OCI-LY3 (cell line): Measurements from ENCODE around the gene SNCB.

ENCODE experiments used
- EZH2phosphoT487 ChIP-seq: fragments of 200-600 bp; shearing (Covaris generic); IDR thresholded peaks from 2 replicates; pipeline ENCODE4 v1.6.1; 2018; ENCODE audit warnings: antibody characterized with exemption, mixed run types, low read depth
- TF ChIP-seq, protein P1 (sequence below): fragments of 200-600, 300-600 bp; sonication (generic); IDR thresholded peaks from 2 replicates; pipeline ENCODE4 v1.5.1; 2014; ENCODE audit warnings: antibody characterized with exemption, low read length, low read depth

DNA sequence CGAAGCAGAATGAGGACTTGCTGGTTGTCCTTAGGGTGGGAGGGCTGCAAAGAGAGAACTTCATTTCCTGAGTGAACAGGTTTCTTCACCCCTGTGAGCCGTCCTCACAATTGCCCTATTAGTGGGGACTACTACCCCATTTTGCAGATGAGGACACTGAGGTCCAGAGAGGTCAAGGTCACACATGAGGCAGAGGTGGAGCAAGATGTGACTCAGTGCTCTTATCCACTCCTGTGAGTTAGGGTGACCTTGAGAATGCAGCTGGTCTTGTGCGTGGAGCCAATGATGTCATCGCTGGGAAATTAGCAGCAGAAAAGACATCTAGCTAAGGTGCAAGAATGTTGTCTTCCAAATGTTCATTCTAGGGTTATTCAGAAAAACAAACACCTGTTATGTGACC lies 47.3 kb downstream of the SNCB start:
- TF ChIP-seq, protein P1, sequence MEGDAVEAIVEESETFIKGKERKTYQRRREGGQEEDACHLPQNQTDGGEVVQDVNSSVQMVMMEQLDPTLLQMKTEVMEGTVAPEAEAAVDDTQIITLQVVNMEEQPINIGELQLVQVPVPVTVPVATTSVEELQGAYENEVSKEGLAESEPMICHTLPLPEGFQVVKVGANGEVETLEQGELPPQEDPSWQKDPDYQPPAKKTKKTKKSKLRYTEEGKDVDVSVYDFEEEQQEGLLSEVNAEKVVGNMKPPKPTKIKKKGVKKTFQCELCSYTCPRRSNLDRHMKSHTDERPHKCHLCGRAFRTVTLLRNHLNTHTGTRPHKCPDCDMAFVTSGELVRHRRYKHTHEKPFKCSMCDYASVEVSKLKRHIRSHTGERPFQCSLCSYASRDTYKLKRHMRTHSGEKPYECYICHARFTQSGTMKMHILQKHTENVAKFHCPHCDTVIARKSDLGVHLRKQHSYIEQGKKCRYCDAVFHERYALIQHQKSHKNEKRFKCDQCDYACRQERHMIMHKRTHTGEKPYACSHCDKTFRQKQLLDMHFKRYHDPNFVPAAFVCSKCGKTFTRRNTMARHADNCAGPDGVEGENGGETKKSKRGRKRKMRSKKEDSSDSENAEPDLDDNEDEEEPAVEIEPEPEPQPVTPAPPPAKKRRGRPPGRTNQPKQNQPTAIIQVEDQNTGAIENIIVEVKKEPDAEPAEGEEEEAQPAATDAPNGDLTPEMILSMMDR = no peak
- no peak for TF ChIP-seq EZH2phosphoT487
